NCI-H748 (cell line): Measurements from ENCODE around the gene IPO11.

Experiments used
- DNase-seq: peaks from one replicate; lab custom pipeline; 2025; ENCODE audit not compliant: unreplicated experiment; lab: John Stamatoyannopoulos, UW

IPO11 gene

DNA sequence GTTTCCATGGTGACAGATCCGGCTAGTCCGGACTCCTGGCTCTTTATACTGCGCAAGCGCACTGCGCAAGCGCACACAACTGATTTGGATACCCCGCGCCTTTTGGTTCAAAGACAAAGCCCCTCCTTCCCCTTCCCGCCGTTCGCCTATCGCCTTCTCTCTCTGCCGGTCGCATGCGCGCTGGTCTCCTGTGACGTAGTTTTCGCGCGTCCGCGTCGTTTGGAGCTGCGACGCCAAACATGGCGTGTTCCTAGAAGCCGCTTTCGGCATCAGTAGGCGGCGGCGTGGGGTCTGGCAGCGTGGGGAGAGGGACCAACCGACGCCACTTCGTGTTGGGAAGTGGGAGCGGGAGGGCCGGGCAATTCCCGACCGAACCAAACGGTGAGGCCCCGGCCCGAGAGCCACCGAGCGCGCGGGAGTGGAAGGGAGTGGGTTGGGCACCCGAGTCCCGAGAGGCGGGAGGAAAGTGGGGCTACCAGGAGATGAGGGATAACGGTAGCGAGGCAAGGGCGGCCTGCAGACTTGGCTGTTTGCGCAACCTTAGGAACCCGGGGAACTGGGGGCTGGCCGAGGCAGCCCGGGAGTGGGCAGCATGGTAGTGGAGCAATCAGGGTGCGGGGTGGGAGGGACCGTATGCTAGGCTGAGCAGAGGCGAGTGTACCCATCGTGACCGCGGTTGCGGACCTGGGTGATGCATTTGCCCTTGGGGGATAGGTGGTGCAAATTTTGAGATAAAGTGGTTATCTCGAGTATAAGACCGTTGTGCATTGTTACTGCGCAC is at the start of gene IPO11:
Gene IPO11 (plus strand): TSS at position 215 of the 781 bp plus-strand sequence. CDS start 24,517 bp downstream, outside the sequence.
- DNase-seq = peak; percentile 99

DNA sequence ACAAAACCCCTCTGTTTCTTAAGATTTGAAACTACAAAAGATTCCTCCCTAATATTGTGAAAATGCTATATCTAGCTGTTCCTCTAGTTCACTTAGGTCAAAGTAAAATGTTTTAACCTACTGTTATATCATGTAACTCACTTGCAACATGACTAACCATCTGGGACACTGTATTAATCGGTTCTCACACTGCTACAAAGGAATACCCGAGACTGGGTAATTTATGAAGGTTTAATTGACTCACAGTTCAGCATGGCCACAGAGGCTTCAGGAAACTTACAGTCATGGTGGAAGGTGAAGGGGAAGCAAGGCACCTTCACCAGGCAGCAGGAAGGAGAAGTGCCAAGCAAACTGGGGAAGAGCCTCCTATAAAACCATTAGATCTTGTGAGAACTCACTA is 43.5 kb upstream of the IPO11 start:
- DNase-seq = no peak

DNA sequence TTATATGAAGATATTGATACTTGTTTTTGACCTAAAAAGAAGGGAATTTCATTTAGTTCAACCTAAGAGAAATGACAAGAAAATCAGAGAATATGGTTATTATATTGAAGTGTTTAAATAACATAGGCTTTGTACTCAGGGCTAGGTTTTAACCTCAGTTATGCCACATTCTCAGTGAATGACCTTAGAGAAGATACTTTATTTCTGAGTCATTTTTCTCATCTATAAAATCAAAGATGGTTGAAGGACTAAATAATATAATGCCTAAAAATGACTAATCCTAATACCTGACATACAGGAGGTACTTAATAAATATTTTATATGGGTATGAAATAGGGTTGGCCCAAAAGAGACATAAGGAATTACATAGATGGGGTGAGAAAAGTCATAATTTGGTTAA is 41.2 kb upstream of the IPO11 start:
- no peak for DNase-seq

DNA sequence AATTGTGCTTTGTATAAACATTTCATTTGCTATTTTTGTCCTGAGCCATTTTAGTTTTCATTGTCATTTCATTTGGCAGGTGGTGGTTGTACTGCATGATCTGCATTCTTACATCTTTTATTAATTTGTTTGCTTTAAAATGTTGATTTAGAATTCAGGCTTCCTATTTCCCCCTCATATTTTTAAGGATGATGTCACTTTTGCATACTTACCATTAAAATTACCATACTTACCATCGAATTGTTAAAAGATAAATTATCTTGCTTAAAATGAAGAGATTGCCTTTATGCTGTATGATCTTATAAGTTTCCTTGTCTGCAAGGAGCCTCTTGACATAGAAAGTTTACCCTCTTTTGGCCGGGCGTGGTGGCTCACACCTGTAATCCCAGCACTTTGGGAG is 40.0 kb upstream of the IPO11 start:
- no peak for DNase-seq

DNA sequence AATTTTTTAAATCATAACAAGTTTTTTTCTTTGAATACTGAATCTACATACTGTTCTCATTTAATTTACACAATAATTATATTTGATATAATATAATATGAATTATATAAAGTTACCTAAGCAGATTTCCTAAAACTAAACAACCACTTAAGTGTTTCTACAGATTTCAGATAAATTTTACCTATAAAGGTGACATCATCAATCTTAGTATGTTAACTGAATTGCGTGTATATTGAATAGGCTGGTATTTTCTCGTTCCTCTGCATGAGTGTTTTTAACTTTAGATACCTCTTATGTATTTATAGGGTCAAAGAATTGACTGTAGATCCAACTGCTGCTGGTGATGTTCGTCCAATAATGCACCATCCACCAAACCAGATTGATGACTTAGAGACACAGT is 39.2 kb upstream of the IPO11 start:
- no peak for DNase-seq

DNA sequence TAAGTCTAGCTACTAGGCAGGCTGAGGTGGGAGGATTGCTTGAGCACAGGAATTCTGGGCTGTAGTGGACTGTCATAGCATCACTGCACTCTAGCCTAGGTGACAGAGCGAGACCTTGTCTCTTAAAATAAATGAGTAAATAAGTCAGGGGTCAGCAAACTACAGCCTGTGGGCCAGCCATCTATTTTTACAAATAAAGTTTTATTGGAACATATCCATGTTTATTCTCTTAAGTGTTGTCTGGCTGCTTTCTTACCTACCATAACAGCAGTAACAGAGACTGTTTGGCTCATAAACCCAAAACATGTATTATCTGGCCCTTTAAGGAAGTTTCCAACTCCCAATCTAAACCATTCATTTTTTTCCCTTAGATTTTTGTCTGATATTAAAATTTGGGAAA is 38.5 kb upstream of the IPO11 start:
- no peak for DNase-seq

DNA sequence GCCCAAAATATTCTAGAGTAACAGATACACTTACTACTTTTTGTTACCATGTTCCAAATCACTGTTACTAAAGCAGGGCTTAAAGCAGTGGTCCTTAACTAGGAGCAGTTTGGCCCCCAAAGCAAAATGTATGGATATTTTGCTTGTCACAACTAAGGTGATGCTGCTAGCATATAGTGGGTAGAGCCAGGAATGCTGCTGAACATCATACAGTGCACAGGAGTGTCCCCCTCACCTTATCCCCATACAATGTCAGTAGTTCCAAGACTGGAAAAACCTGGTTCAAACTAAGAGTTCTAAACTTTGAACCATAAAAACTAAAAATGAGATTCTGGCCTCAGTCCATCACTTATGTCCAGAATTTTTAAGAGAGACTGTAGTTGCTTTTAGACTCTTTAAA is 36.9 kb upstream of the IPO11 start:
- no peak for DNase-seq

DNA sequence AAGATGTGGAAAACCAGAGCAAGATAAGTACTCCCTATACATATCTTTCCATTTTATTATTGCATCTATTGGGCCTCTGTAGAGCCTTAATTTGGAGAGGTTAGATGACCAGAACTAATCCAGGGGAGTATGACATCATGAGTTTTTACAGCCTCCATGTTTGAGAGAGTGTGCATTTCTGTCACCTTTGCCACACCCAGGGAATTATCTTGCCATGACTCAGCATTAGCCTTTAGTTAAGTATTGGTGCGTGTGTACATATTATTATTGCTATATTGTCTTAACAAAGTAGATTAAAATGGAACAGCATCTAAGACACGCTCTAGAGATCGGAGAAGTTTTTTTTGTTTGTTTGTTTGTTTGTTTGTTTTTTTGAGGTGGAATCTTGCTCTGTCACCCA is 36.5 kb upstream of the IPO11 start:
- no peak for DNase-seq

DNA sequence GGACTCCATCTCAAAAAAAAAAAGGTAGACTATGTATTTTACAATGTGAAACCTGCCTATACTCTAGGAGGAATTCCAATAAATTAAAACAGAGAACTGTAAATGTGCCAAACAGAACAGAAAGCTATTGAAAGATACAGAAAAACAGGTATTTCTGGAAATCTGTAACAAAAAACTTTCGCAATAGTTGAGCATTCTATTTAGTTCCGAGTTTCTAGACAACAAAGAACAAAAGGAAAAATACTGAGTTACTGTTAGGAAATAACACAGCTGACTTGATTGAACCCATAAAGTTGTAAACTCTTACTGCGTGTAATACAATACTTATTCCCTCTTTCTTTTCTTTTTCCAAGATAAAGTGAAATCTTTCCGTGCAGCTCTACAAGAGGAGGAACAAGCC is 27.4 kb upstream of the IPO11 start:
- no peak for DNase-seq

DNA sequence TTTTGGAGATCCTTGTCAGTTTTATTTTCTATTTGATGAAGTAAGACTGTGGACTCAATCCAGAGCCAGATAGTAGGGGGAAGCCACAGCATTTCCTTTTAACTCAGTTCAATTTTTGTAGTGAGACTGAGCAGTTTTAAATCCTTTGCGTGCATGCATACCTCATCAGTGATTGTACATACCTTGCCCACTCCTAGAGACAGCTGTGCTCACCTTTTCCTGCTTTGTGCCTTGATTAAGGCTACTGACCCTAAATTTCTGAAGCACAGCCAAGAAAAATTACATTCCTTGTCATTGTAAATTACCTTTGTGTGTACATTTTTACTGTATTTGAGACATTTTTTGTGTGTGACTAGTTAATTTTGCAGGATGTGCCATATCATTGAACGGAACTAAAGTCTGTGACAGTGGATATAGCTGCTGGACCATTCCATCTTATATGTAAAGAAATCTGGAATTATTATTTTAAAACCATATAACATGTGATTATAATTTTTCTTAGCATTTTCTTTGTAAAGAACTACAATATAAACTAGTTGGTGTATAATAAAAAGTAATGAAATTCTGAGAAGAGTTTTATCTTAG is 26.7 kb upstream of the IPO11 start:
- no peak for DNase-seq

DNA sequence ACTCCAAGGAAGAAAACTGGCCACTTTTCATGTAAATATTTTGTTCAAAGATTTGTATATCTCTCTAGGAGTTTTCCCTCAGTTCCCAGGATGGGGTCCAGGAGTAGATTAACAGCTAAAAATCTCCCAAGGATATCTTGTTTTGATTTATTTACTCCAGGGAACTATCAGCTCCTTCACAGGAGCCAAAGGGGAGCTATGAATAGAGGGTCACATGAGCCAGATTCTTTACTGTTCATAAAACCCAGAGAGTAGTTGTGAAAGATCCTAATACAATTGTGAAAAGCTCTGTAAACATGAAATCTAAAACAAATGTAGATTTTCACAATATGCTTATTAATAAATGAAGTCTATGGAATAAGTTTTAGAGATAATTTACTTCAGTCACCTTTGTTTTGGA is 25.7 kb upstream of the IPO11 start:
- DNase-seq = no peak

DNA sequence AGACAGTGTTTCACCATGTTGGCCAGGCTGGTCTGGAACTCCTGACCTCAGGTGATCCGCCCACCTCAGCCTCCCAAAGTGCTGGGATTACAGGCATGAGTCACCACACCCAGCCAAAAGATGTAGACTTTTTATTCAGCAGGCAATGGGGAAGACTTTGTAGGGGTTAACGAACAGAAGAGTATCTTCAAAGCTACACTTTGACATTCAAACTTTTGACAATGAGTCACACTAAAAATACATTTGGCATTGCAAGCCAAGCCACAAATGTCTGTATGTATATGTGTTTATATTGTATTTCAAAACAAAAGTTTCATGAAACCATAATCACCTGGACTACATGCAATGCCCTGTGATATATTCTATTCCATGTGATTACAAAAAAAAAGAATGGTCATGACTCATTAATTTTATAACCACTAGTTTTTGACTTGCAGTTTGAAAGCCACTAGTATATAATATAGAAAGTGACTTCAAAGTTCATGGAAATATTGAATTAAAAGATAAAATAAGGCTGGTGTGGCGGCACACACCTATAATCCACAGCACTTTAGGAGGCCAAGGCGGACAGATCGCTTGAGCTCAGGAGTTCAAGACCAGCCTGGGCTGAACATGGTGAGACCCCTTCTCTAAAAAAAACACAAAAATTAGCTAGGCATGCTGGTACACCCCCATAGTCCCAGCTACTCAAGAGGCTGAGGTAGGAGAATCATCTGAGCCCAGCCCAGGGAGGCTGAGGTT is 17.2 kb upstream of the IPO11 start:
- no peak for DNase-seq

DNA sequence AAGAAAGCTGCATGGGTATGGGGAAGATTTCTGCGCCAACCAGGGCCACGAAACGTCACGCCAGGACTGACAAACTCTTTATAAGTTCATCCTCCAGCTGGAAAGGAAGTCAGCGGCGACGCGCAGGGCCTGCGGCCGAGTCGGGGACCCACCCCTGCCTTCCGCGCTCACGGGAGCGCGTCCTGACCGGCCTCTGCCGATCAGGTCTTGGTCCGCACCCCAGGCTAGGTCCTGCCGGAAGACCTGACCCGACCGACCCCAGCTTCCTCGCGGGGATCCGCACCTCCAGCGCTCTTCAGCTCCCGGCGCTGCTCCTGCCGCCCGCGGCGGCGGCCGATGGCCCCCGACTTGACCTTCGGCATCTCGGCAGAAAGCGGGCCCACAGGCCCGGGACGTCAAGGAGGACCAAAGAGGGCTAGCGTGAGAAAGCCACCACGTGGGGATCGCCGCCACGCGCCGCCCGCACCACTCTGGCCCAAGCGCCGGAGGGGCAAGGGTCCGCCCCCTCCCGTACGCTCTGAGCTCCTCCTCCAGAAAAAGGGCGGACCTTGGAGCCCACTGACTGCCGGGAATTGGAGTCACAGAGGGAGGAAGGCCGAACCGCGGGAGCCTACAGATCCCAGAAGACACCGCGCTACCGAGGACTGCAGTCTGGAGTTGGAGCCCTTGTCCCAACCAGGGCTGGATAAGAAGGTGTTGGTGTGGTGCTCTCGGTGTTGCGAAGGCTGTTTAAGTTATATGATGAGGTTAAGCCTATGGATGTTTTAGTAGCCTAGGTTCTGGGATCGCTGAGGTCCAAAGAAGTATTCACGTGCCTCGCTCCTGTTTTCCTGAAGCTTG is 8.9 kb upstream of the IPO11 start, which contains the start of gene DIMT1:
Gene DIMT1 (minus strand): TSS at position 495 of the 840 bp plus-strand sequence. CDS start 133 bp downstream, at position 362.
- DNase-seq = peak; percentile 98

DNA sequence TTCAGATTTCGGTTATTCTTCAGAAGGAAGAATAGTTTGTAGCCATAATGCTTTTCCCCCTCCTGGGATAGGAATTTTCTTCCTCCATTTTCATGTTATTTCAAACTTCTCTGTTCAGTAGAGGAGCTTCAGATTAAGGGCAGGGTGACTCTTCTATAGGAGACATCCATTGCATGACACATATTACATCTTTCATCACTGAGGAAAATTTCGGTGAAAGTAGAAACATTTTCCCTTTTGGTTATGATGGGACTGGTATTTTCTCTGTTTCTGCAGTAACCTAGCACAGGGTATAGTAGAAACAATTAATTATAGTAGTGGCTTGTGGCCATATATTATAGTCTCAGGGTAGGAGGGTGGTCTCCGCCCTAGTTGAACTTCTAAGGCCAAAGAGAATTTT is 1.1 kb downstream of the IPO11 start:
- no peak for DNase-seq

DNA sequence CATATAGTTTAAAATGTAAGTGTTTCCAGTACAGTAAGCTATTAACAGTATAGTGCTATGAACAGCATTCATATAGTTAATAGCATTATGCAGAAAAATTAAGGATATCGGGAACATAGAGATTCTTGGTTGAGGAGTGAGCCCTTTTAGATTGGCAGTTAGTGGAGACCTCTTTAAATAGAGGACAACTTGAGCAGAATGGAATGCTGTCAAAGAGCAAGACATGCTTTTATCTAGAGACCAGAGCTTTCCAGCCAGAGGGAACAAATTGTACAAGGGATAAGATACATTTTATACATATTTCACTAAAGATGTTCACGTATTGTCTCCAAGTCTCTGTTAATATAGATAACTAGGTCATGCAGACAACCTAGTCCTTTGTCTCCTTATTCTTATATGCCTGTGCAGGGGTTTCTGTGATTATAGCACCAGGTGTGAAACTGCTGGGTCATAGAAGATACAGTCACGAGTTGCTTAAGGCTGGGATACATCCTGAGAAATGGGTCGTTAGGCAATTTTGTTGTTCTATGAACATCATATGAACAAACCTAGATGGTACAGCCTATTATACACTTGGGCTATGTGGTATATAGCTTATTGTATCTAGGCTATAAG is 6.0 kb downstream of the IPO11 start:
- no peak for DNase-seq

DNA sequence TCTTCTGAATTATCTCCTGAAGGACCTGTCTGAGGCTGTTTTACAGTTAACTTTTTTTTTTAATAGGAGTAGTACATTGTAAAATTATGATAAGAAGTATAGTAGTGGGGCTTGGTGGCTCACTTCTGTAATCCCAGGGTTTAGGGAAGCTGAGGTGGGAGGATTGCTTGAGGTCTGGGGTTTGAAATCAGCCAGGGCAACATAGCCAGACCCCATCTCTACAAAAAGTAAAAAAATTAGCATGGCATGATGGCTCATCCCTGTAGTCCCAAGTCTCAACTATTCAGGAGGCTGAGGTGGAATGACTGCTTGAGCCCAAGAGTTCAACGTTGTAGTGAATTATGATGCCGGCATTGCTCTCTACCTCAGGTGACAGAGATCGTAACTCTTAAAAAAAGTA is 7.0 kb downstream of the IPO11 start:
- DNase-seq = no peak

DNA sequence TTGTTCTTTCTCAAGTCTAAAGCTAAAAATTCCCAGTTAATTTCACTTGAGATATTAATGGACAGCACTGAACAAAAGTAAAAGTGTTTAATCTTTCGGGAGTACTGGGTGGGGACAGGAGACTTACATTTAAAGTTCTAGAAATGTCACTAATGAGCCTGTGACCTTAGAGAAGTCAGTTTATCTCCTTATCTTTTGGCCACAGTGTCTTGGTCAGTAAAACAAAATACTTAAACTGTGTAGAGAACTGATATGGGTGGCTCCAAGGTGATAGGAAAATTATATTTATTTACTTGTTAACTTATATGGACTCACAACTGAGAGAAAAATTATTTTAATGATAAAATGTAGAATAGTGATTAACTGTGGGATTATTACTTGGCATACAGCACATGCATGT is 8.9 kb downstream of the IPO11 start:
- DNase-seq = no peak

DNA sequence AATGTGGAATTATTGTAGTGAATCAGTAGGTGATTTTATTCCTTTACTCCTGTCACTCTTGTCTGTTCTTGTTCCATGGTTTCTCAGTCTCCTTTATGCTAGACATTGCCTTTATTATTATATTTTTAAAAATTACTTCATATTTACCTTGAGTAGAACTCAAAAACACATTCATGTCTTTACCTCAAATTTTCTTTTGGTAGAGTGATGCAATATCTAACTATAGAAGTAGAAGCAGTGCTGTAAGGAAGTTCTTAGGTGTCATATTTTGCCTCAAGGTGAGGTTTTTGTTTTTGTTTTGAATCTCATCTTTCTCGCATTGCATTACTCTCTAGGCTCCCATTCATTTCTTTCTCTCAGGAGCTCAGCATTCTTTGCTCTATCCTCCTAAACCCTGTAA is 12.2 kb downstream of the IPO11 start:
- DNase-seq = no peak

DNA sequence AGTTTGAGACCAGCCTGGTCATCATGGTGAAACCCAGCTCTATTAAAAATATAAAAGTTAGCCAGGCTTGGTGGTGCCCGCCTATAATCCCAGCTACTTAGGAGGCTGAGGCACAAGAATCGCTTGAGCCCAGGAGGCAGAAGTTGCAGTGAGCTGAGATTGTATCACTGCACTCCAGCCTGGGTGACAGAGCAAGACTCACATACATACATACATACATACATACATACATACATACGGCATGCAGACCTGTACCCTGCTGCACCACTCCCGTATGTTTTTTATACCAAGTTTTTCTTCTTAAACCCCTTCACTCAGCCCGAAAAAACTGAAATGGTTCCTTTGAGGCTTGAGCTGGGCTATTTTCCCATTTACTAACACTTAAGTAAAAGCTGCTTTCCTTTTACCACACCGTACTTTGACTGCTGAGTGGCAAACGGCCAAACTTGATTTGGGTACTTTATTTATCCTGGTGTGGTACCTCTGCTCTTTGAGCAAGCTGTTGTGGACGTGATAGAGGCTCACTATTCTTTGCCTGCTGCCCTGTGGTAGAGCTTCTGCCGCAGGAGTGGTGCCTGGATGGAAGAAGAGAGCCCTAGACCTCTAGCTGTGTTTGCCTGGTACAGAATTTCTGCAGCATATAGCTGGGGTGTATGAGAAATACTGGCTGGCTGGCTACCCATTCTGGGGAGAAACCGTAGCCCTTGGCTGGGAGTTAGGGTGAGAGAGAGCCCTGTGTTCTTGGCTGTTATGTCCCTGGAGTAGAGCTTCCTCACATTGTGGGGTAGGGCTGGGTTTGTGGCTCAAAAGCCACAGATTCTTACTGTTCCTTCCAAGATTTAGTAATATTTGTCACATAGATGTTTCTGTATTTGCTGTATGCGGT is 19.4 kb downstream of the IPO11 start:
- DNase-seq = no peak

DNA sequence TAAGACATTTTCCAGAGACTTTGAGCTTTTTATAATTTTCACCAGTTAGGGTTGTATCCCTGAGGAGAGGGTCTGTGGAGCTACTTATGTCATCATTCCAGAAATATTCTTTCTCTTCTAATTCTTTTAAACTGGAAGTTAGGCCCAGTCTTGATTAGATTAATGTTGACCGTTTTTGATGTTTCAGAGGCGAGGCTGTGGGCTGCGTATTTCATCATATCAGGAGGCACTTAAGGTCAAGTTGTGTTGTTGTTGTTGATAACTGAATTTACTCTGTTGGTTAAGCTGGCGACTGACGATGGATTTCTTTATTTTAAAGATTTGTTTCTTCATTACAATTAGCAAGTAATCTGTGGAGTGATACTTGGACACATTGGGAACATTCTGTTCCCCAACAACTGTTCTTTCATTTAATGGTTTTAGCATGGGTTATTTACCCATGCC is 20.1 kb downstream of the IPO11 start:
- no peak for DNase-seq
